ENCODE data around the gene ETV7. TPM values are rescaled to one million over a fixed set of nuclear protein-coding genes. Genes with fewer than 3 reads are reported as not detected.

The ETV7 gene
- total RNA-seq, 6 experiments from 2014 or later = 0.19 to 4.6 (median 0.55) TPM; not detected in 1

- ATAC-seq = no peak
- H3K27ac ChIP-seq = no peak overlapping the region
- DNase-seq = peak in 1 of 3 donors; percentile 15
- 92% methylated on average over 8 of the region's 10 CpGs for WGBS (ENCODE audit: insufficient coverage, low coverage, low lambda C conversion rate, missing lambda C conversion rate)
- intact Hi-C loops (cut with DNase I) = no loop called here
- H3K4me3 ChIP-seq = no peak overlapping the region
- H3K27me3 ChIP-seq = no peaks in the 10 kb centered on the region
- H3K36me3 ChIP-seq = no peaks in the 10 kb centered on the region
- TF ChIP-seq POLR2A (IDR thresholded peaks at IDR 0.05) (no peak), CTCF (IDR thresholded peaks at IDR 0.05) (no peak)
- H3K4me1 ChIP-seq = peaks cover 0 to 21% (median 4%) of the 10 kb centered on the region in 4 donors
- no peaks in the 10 kb centered on the region for H3K9me3 ChIP-seq
These were observed 8.5 kb downstream of the ETV7 start for GRCh38 chr6:36378936-36379335.

- intact Hi-C loops (cut with DNase I) = no loop called here
- Histone ChIP-seq H3K4me1 (peaks cover 0 to 21% (median 4%) of the 10 kb centered on the region in 4 donors), H3K36me3 (no peaks in the 10 kb centered on the region), H3K4me3 (no peak overlapping the region), H3K9me3 (no peaks in the 10 kb centered on the region), H3K27me3 (no peaks in the 10 kb centered on the region), H3K27ac (no peak overlapping the region)
- peak in 1 of 3 donors; percentile 29 for DNase-seq
- ATAC-seq = peak; percentile 28 to 67 (median 62)
- TF ChIP-seq POLR2A (IDR thresholded peaks at IDR 0.05) = no peak
- 40% methylated on average over 4 of the region's 4 CpGs for WGBS (ENCODE audit: insufficient coverage, low coverage, low lambda C conversion rate, missing lambda C conversion rate)
These were observed 9.1 kb downstream of the ETV7 start for GRCh38 chr6:36378243-36378920.

GRCh38 chr6:36377594-36377993 lies 9.9 kb downstream of the ETV7 start:
- Histone ChIP-seq H3K9me3 (no peaks in the 10 kb centered on the region), H3K27me3 (no peaks in the 10 kb centered on the region), H3K4me1 (peaks cover 0 to 21% (median 4%) of the 10 kb centered on the region in 4 donors), H3K4me3 (no peak overlapping the region), H3K36me3 (no peaks in the 10 kb centered on the region), H3K27ac (no peak overlapping the region)
- intact Hi-C loops (cut with DNase I) = no loop called here
- TF ChIP-seq POLR2A (IDR thresholded peaks at IDR 0.05) = no peak
- TF ChIP-seq CTCF (IDR thresholded peaks at IDR 0.05) = no peak
- ATAC-seq (peak in 3 of 4 donors; percentile 33 to 58 (median 38)), DNase-seq (peak in 1 of 3 donors; percentile 33)
- 24% methylated on average over 5 of the region's 5 CpGs for WGBS (ENCODE audit: insufficient coverage, low coverage, low lambda C conversion rate, missing lambda C conversion rate)

- H3K36me3 ChIP-seq = no peaks in the 10 kb centered on the region
- intact Hi-C loops (cut with DNase I) = no loop called here
- H3K27ac ChIP-seq = no peak overlapping the region
- H3K27me3 ChIP-seq = no peaks in the 10 kb centered on the region
- no peaks in the 10 kb centered on the region for H3K9me3 ChIP-seq
- WGBS (ENCODE audit: insufficient coverage, low coverage, low lambda C conversion rate, missing lambda C conversion rate) = 56% methylated on average over 8 of the region's 8 CpGs
- peaks cover 0 to 21% (median 4%) of the 10 kb centered on the region in 4 donors for H3K4me1 ChIP-seq
- TF ChIP-seq CTCF (IDR thresholded peaks at IDR 0.05) = no peak
- TF ChIP-seq POLR2A (IDR thresholded peaks at IDR 0.05) = no peak
- ATAC-seq (peak; percentile 60 to 88 (median 77)), DNase-seq (peak in 1 of 3 donors; percentile 63)
- no peak overlapping the region for H3K4me3 ChIP-seq
These were observed 10.7 kb downstream of the ETV7 start for GRCh38 chr6:36376742-36377141.

- Histone ChIP-seq H3K27me3 (no peaks in the 10 kb centered on the region), H3K4me1 (peaks cover 0 to 21% (median 4%) of the 10 kb centered on the region in 4 donors), H3K27ac (no peak overlapping the region), H3K36me3 (no peaks in the 10 kb centered on the region), H3K9me3 (no peaks in the 10 kb centered on the region), H3K4me3 (no peak overlapping the region)
- DNase-seq (peak in 1 of 3 donors; percentile 24), ATAC-seq (no peak)
- WGBS (ENCODE audit: insufficient coverage, low coverage, low lambda C conversion rate, missing lambda C conversion rate) = 80% methylated on average over 6 of the region's 8 CpGs
- intact Hi-C loops (cut with DNase I) = no loop called here
- TF ChIP-seq POLR2A (IDR thresholded peaks at IDR 0.05) (no peak), CTCF (IDR thresholded peaks at IDR 0.05) (no peak)
These were observed 11.3 kb downstream of the ETV7 start for GRCh38 chr6:36376183-36376582.

Measured in right lobe of liver (tissue), 6 donors.